ENCODE data around the gene CGNL1.

- TF ChIP-seq CTCF (conservative IDR thresholded peaks at IDR 0.05; ENCODE audit: low read length) (no peak), EZH2phosphoT487 (IDR thresholded peaks at IDR 0.05; ENCODE audit: borderline replicate concordance) (no peak)
Observed at GRCh38 chr15:57533448-57533799, 157.1 kb downstream of the CGNL1 start.

All from Loucy (cell line).